Astrocyte of the spinal cord (primary cell): ENCODE data around the gene PROM2.

Source experiments
- DNase-seq: peaks from one replicate; pipeline ENCODE4 v3.0.0; 2011; ENCODE audit warnings: low read depth, low spot score
- H3K4me3 ChIP-seq: 2 replicates; pipeline ENCODE4 v1.5.1; 2011; ENCODE audit warnings: low read depth, mild to moderate bottlenecking, low read length, moderate library complexity
- in situ Hi-C: cut with HindIII; loops from 2 replicates; pipeline ENCODE4 v1.10.0; 2017; ENCODE audit warnings: low sequenced_read_pairs
- TF ChIP-seq, protein P1 (sequence below): IDR thresholded peaks from 2 replicates; pipeline ENCODE4 v1.5.1; 2012; ENCODE audit warnings: low read depth, mild to moderate bottlenecking, low read length, inconsistent platforms

PROM2 gene

DNA sequence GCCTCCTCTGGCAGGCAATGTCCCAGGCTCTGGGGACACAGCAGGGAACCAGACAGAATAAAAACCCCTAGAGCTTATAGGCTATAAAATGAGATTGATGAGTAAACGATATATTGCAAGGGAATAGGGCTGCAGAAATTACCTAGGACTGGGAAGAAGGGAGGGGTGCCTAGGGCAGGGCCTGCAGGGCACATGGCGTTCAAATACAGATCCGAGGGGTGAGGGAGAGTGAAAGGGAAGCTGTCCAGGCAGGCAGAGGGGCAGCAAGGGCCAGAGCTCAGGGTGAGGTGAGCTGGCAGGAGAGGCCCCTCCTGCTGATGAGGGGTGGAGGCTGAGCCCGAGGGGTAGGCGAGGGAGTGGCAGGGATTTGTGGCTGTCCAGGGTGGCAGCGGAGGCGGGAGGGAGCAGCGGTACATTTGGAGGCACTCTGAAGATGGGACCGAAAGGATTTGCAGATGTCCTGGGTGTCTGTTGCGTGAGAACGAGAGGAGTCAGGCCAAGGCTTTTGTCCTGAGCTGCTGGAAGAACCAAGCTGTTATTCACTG is 56.6 kb downstream of the PROM2 start:
- no peak for DNase-seq
- in situ Hi-C loops: no loop called here
- H3K4me3 ChIP-seq: no peak overlapping the region
- TF ChIP-seq, protein P1, sequence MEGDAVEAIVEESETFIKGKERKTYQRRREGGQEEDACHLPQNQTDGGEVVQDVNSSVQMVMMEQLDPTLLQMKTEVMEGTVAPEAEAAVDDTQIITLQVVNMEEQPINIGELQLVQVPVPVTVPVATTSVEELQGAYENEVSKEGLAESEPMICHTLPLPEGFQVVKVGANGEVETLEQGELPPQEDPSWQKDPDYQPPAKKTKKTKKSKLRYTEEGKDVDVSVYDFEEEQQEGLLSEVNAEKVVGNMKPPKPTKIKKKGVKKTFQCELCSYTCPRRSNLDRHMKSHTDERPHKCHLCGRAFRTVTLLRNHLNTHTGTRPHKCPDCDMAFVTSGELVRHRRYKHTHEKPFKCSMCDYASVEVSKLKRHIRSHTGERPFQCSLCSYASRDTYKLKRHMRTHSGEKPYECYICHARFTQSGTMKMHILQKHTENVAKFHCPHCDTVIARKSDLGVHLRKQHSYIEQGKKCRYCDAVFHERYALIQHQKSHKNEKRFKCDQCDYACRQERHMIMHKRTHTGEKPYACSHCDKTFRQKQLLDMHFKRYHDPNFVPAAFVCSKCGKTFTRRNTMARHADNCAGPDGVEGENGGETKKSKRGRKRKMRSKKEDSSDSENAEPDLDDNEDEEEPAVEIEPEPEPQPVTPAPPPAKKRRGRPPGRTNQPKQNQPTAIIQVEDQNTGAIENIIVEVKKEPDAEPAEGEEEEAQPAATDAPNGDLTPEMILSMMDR: no peak

DNA sequence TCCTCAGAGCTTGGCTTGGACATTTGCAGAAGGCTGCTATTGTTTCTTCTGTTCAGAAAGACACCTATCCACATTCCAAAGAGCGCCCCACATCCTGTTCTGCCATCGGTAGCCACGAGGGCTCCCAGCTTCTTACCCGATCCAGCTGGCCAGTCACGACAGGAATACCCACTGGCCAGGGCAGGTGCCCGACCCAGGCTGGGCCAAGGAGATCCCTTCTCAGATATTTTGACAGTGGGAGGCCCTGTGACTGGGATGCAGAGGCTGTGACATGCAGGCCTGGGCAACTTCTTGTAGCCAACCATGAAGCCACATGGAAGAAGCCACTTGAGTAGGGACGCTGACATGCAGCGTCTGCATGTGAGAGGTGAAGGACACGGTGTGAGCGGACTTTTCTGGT is 57.4 kb downstream of the PROM2 start:
- H3K4me3 ChIP-seq: no peak overlapping the region
- TF ChIP-seq, protein P1: no peak
- DNase-seq: no peak
- in situ Hi-C loops: no loop called here

DNA sequence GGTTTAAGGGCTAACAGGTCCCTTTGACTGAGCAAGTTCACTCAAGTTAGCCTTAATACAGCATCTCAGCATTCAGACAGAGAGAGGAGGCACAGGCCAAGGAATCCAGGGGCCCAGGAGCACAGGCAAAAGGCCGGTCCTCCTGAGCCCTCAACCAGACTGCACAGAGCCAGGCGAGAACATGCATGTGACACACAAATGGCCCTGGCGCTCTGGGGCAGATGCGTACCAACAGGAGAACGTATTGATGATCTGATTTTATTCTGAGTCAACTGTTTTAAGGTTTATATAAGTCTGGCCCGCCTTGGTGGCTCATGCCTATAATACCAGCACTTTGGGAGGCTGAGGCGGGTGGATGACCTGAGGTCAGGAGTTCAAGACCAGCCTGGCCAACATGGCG is 57.8 kb downstream of the PROM2 start:
- TF ChIP-seq, protein P1: no peak
- DNase-seq: no peak
- in situ Hi-C loops: no loop called here
- no peak overlapping the region for H3K4me3 ChIP-seq

DNA sequence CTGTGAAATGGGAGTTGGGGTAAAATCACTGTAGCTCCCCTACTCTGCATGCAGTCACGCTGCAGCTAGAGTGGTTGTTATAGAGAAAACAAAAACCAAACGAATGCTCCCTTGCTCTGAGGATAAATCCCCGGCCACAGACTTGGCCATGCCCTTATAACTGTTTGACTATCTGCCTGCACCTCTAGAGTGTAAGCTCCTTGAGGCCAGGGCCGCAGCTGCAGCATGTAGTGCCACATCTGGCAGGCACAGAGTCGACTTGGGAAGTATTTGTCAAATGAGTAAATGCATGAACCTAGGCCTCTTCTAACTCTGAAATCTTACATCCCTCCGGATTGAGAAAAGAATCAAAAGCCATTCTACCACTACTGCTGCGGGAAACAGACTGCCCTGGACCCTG is 58.8 kb downstream of the PROM2 start:
- DNase-seq: no peak
- in situ Hi-C loops: no loop called here
- TF ChIP-seq, protein P1: no peak
- no peak overlapping the region for H3K4me3 ChIP-seq

DNA sequence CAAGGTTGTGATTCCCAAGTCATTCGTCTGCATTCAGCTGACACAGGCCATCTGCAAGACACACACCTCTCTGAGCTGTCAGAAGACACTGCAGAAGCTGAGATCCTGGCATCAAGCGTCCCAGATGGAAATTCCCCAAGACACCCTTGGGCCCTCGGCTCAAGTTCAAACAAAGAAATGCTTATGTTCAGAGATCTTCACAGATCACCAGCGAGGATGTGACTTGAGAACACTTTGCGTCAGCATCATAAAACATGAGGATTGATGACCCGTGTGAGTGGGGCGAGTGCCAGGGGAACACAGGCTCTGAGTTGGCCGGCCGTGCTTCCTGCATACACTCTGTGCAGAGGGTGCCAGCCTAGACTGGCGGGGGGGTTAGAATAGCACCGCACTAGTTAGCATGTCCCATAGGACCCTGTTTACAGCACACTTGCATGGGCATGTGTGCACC is 59.7 kb downstream of the PROM2 start:
- TF ChIP-seq, protein P1: no peak
- in situ Hi-C loops: no loop called here

DNA sequence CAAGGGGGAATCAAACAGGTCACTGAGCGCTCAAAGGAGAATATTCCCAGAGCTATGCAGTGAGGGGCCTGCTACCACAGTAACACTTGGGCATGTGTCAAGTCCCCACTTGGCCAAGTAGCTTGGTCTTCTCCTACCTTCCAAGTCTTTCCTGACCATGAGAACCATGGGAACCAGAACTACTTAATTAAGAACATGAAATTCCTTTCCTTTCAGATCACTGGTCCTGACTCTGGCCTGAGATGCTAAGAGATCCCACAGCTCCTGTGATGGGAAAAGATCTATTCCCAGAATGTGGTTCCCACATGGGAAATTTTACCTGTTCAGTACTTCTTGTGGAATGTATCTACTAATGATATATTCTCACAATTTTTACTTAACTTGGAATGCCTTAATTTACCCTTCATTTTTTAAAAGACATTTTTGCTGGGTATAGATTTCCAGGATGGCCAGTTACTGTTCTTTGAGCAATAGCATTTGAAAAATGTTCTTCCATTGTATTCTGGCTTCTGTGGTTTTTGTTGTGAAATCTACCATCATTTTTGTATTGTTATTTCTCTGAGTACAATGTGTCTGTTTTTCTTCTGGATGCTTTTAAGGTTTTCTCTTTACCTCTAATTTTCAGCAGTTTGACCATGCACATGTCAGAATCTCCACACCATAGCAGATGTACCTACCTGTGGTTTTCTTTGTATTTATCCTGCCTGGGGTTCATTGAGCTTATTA is 60.8 kb downstream of the PROM2 start:
- peak; percentile 51 for DNase-seq
- in situ Hi-C loops: no loop called here
- TF ChIP-seq, protein P1: no peak

More for the DNA sequence above, 59.7 kb downstream of the PROM2 start:
- no peak overlapping the region for H3K4me3 ChIP-seq
- DNase-seq: peak; percentile 93

More for the DNA sequence above, 60.8 kb downstream of the PROM2 start:
- no peak overlapping the region for H3K4me3 ChIP-seq
